HUES64 (cell line): ENCODE measurements around the gene NGLY1.

Experiments
- H3K27ac ChIP-seq: 2 replicates; pipeline ENCODE4 v1.7.0; 2013; ENCODE audit warnings: low read depth, low read length, inconsistent platforms
- H3K27me3 ChIP-seq: 2 replicates; pipeline ENCODE4 v1.6.1; 2013; ENCODE audit warnings: mild to moderate bottlenecking, low read length; ENCODE audit not compliant: insufficient read depth
- H3K36me3 ChIP-seq: 2 replicates; pipeline ENCODE4 v1.6.1; 2013; ENCODE audit warnings: mild to moderate bottlenecking, low read length; ENCODE audit not compliant: insufficient read depth
- H3K4me1 ChIP-seq: 2 replicates; pipeline ENCODE4 v1.6.1; 2013; ENCODE audit warnings: mild to moderate bottlenecking, low read length, moderate library complexity; ENCODE audit not compliant: insufficient read depth
- H3K4me3 ChIP-seq: 2 replicates; pipeline ENCODE4 v1.5.1; 2013; ENCODE audit warnings: mild to moderate bottlenecking, low read length, moderate library complexity
- H3K9ac ChIP-seq: 2 replicates; pipeline ENCODE4 v1.6.1; 2013; ENCODE audit warnings: mild to moderate bottlenecking, low read depth, low read length
- H3K9me3 ChIP-seq: 2 replicates; pipeline ENCODE4 v1.6.1; 2013; ENCODE audit warnings: low read depth, low read length; ENCODE audit not compliant: insufficient read depth
- WGBS: fragments of 150-250, 120-280 bp; methylation state at CpG from one replicate; pipeline ENCODE4 v1.1.7; 2013; ENCODE audit warnings: missing lambda C conversion rate; 5-methylcytosine and 5-hydroxymethylcytosine counted together

The NGLY1 gene

GRCh38 chr3:25706213-25706612, 77.0 kb downstream of the NGLY1 start:
- Histone ChIP-seq H3K4me3 (no peak overlapping the region), H3K27me3 (no peaks in the 10 kb centered on the region), H3K36me3 (no peaks in the 10 kb centered on the region), H3K9ac (no peak overlapping the region), H3K27ac (no peak overlapping the region), H3K9me3 (no peaks in the 10 kb centered on the region), H3K4me1 (no peaks in the 10 kb centered on the region)
- WGBS: 91% methylated on average over 3 of the region's 4 CpGs

DNA sequence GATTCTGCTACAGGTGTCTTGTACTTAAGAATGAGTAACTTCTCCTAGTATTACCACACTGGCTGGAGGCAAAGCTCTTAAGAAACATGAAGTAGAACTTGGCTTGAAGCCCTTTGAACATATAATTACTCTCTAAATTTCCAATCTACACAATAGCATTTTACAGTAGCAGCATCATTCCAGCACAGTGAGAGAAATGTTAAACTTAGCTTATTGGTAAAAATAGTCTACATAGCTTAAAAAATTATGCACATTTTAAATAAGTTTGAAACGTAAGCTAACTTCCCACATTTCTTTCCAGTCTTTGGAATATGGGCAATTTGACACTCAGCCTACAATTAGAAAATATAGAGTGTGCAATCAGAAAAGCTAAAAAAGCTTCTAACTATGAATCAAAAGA, 85.7 kb downstream of the NGLY1 start:
- no peaks in the 10 kb centered on the region for H3K4me1 ChIP-seq
- no peaks in the 10 kb centered on the region for H3K9me3 ChIP-seq
- no CpG with 5 or more reads among the region's 1 CpG for WGBS
- H3K27ac ChIP-seq: no peak overlapping the region
- H3K36me3 ChIP-seq: no peaks in the 10 kb centered on the region
- H3K27me3 ChIP-seq: no peaks in the 10 kb centered on the region
- no peak overlapping the region for H3K9ac ChIP-seq
- no peak overlapping the region for H3K4me3 ChIP-seq

GRCh38 chr3:25695731-25696420, 87.4 kb downstream of the NGLY1 start:
- 94% methylated on average over 4 of the region's 4 CpGs for WGBS
- no peaks in the 10 kb centered on the region for H3K4me1 ChIP-seq
- no peak overlapping the region for H3K27ac ChIP-seq
- H3K9ac ChIP-seq: no peak overlapping the region
- H3K36me3 ChIP-seq: no peaks in the 10 kb centered on the region
- no peak overlapping the region for H3K4me3 ChIP-seq
- no peaks in the 10 kb centered on the region for H3K9me3 ChIP-seq
- H3K27me3 ChIP-seq: no peaks in the 10 kb centered on the region

GRCh38 chr3:25693238-25693637, 90.0 kb downstream of the NGLY1 start:
- no peaks in the 10 kb centered on the region for H3K9me3 ChIP-seq
- no peaks in the 10 kb centered on the region for H3K36me3 ChIP-seq
- no peak overlapping the region for H3K9ac ChIP-seq
- H3K27ac ChIP-seq: no peak overlapping the region
- 59% methylated on average over 3 of the region's 3 CpGs for WGBS
- no peaks in the 10 kb centered on the region for H3K27me3 ChIP-seq
- H3K4me3 ChIP-seq: no peak overlapping the region
- H3K4me1 ChIP-seq: no peaks in the 10 kb centered on the region

DNA sequence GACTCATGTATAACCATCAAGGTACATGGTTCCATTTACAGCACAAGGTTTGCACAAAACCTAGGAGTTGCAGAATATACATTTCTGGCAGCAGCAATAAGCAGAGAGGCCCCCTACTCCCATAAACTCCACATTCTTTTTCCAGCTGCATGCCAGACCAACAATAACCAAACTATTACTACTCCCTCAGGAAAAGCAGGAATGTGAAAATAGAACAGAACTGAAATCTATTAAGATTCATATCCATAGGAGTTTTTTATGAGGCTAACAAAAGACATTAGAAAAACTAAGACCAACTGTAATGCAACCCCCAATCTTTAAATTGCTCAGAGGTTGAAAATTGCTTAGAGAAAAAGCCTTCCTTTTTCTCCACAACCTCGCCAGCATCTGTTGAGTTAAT, 90.9 kb downstream of the NGLY1 start:
- Histone ChIP-seq H3K4me1 (no peaks in the 10 kb centered on the region), H3K27me3 (no peaks in the 10 kb centered on the region), H3K9ac (no peak overlapping the region), H3K36me3 (no peaks in the 10 kb centered on the region), H3K27ac (no peak overlapping the region), H3K9me3 (no peaks in the 10 kb centered on the region), H3K4me3 (no peak overlapping the region)
- no CpG with 5 or more reads among the region's 1 CpG for WGBS

- H3K9me3 ChIP-seq: no peaks in the 10 kb centered on the region
- H3K4me1 ChIP-seq: no peaks in the 10 kb centered on the region
- H3K27me3 ChIP-seq: no peaks in the 10 kb centered on the region
- no peaks in the 10 kb centered on the region for H3K36me3 ChIP-seq
- WGBS: 94% methylated on average over 2 of the region's 2 CpGs
- H3K4me3 ChIP-seq: no peak overlapping the region
- H3K27ac ChIP-seq: no peak overlapping the region
- no peak overlapping the region for H3K9ac ChIP-seq
Measured at GRCh38 chr3:25690768-25691533, 92.3 kb downstream of the NGLY1 start.

DNA sequence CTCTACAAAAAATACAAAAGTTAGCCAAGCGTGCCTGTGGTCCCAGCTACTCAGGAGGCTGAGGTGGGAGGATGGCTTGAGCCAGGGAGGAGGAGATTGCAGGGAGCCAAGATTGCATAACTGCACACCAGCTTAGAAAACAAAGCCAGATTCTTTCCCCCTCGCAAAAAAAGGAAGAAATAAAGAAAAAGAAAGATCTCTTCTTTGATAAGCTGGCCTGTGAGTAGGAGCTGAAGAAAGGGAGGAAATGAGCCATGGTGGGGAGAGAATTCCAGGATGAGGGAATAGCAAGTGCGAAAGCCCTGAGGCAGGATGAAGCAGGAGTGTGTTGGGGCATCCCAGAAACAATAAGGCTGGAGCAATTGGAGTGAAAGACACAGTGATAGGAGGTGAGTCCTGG, 94.0 kb downstream of the NGLY1 start:
- Histone ChIP-seq H3K36me3 (no peaks in the 10 kb centered on the region), H3K9ac (no peak overlapping the region), H3K4me1 (no peaks in the 10 kb centered on the region), H3K9me3 (no peaks in the 10 kb centered on the region), H3K27ac (no peak overlapping the region), H3K4me3 (no peak overlapping the region), H3K27me3 (no peaks in the 10 kb centered on the region)
- 97% methylated on average over 3 of the region's 3 CpGs for WGBS

GRCh38 chr3:25687742-25688141, 95.5 kb downstream of the NGLY1 start:
- no peaks in the 10 kb centered on the region for H3K36me3 ChIP-seq
- H3K4me1 ChIP-seq: no peaks in the 10 kb centered on the region
- no peak overlapping the region for H3K4me3 ChIP-seq
- WGBS: 92% methylated on average over 1 of the region's 1 CpG
- H3K9ac ChIP-seq: no peak overlapping the region
- H3K9me3 ChIP-seq: no peaks in the 10 kb centered on the region
- no peak overlapping the region for H3K27ac ChIP-seq
- H3K27me3 ChIP-seq: no peaks in the 10 kb centered on the region

GRCh38 chr3:25686766-25687165, 96.5 kb downstream of the NGLY1 start:
- Histone ChIP-seq H3K27ac (no peak overlapping the region), H3K4me1 (no peaks in the 10 kb centered on the region)
- 96% methylated on average over 23 of the region's 23 CpGs for WGBS

GRCh38 chr3:25683882-25684281, 99.4 kb downstream of the NGLY1 start:
- Histone ChIP-seq H3K4me1 (no peaks in the 10 kb centered on the region), H3K27ac (no peak overlapping the region), H3K4me3 (no peak overlapping the region), H3K9ac (no peak overlapping the region), H3K27me3 (no peaks in the 10 kb centered on the region), H3K36me3 (no peaks in the 10 kb centered on the region), H3K9me3 (no peaks in the 10 kb centered on the region)
- 100% methylated on average over 1 of the region's 2 CpGs for WGBS

More at GRCh38 chr3:25686766-25687165, 96.5 kb downstream of the NGLY1 start:
- no peaks in the 10 kb centered on the region for H3K9me3 ChIP-seq
- H3K9ac ChIP-seq: no peak overlapping the region
- H3K27me3 ChIP-seq: no peaks in the 10 kb centered on the region
- no peak overlapping the region for H3K4me3 ChIP-seq
- H3K36me3 ChIP-seq: no peaks in the 10 kb centered on the region

GRCh38 chr3:25683410-25683809, 99.8 kb downstream of the NGLY1 start:
- Histone ChIP-seq H3K4me1 (no peaks in the 10 kb centered on the region), H3K36me3 (no peaks in the 10 kb centered on the region), H3K4me3 (no peak overlapping the region), H3K27ac (no peak overlapping the region), H3K27me3 (no peaks in the 10 kb centered on the region), H3K9me3 (no peaks in the 10 kb centered on the region), H3K9ac (no peak overlapping the region)
- no CpG with 5 or more reads among the region's 1 CpG for WGBS
